ENCODE measurements around the gene BAHCC1. TPM values are rescaled to one million over a fixed set of nuclear protein-coding genes. Genes with fewer than 3 reads are reported as not detected.

BAHCC1 gene
- total RNA-seq, 6 donors from 2014 or later = 8.2 to 81.7 (median 21.0) TPM

- peak in 1 of 2 donors; percentile 18 for ATAC-seq (ENCODE audit: low FRiP score in 2 of 2)
- no peak overlapping the region for H3K27ac ChIP-seq
These were observed 17.3 kb downstream of the BAHCC1 start for GRCh38 chr17:81412490-81413093.

DNA sequence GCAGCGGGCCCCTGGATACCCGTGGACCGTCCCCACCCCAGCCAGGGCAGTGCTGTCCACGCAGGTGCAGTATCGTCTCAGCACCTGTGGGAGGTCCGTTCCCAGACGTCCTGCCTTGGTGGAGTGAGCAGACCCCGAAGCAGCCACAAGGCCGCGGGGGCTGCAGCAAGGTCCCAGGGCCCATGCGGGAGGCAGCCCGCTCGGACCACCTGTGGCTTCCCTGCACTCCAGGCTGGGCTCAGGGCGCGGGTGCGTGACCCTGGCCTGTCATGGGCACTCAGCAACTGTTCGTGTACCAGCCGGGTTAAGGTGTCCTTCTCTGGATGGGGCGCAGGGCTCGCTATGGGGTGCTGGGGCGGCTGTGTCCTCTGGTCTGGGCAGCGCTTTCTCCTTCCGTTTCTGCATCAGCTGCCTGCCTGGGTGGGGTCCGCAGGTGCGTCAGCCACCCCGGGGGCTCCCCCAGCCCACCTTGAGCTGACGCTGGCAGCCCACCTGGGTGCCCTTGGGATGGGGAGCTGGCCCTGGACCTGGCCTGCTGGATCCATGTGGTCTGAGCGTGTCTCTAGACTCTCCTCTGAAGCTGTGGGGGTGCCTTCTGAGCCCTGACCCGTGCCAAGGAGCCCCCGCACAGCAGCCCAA is 18.4 kb downstream of the BAHCC1 start:
- Histone ChIP-seq H3K27ac (no peak overlapping the region), H3K27me3 (no peaks in the 10 kb centered on the region), H3K4me1 (peaks cover 16 to 38% (median 21%) of the 10 kb centered on the region in 4 donors), H3K36me3 (no peaks in the 10 kb centered on the region), H3K4me3 (no peak overlapping the region), H3K9me3 (no peaks in the 10 kb centered on the region)
- DNase-seq = peak in 1 of 2 donors; percentile 82
- no peak for ATAC-seq (ENCODE audit: low FRiP score in 2 of 2)
- 91% methylated on average over 21 to 24 of the region's 30 CpGs for WGBS, 2 donors
- TF ChIP-seq EP300 (IDR thresholded peaks at IDR 0.05) (no peak), POLR2A (IDR thresholded peaks at IDR 0.05) (no peak), POLR2AphosphoS5 (IDR thresholded peaks at IDR 0.05) (no peak)
- TF ChIP-seq, protein P1, sequence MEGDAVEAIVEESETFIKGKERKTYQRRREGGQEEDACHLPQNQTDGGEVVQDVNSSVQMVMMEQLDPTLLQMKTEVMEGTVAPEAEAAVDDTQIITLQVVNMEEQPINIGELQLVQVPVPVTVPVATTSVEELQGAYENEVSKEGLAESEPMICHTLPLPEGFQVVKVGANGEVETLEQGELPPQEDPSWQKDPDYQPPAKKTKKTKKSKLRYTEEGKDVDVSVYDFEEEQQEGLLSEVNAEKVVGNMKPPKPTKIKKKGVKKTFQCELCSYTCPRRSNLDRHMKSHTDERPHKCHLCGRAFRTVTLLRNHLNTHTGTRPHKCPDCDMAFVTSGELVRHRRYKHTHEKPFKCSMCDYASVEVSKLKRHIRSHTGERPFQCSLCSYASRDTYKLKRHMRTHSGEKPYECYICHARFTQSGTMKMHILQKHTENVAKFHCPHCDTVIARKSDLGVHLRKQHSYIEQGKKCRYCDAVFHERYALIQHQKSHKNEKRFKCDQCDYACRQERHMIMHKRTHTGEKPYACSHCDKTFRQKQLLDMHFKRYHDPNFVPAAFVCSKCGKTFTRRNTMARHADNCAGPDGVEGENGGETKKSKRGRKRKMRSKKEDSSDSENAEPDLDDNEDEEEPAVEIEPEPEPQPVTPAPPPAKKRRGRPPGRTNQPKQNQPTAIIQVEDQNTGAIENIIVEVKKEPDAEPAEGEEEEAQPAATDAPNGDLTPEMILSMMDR (IDR thresholded peaks at IDR 0.05) = no peak

More at GRCh38 chr17:81412490-81413093, 17.3 kb downstream of the BAHCC1 start:
- H3K4me3 ChIP-seq = no peak overlapping the region
- H3K9me3 ChIP-seq = no peaks in the 10 kb centered on the region
- peaks cover 10 to 30% (median 19%) of the 10 kb centered on the region in 4 donors for H3K4me1 ChIP-seq
- no peaks in the 10 kb centered on the region for H3K27me3 ChIP-seq
- WGBS, 2 donors = 38 to 43% methylated on average over 29 of the region's 29 CpGs
- TF ChIP-seq POLR2A (IDR thresholded peaks at IDR 0.05) = no peak
- peak in 1 of 2 donors; percentile 30 for TF ChIP-seq POLR2AphosphoS5 (IDR thresholded peaks at IDR 0.05)
- no peak for TF ChIP-seq EP300 (IDR thresholded peaks at IDR 0.05)
- peak in 1 of 2 donors; percentile 81 for DNase-seq
- H3K36me3 ChIP-seq = no peaks in the 10 kb centered on the region

- Histone ChIP-seq H3K4me1 (peaks cover 23 to 43% (median 29%) of the 10 kb centered on the region in 4 donors), H3K4me3 (no peak overlapping the region), H3K27ac (no peak overlapping the region), H3K27me3 (no peaks in the 10 kb centered on the region), H3K9me3 (no peaks in the 10 kb centered on the region), H3K36me3 (no peaks in the 10 kb centered on the region)
- ATAC-seq (ENCODE audit: low FRiP score in 2 of 2) (no peak), DNase-seq (peak in 1 of 2 donors; percentile 77)
- no peak for TF ChIP-seq POLR2A (IDR thresholded peaks at IDR 0.05)
- TF ChIP-seq, protein P1 (IDR thresholded peaks at IDR 0.05) = no peak
- TF ChIP-seq POLR2AphosphoS5 (IDR thresholded peaks at IDR 0.05) = no peak
- 87 to 93% methylated on average over 32 to 40 of the region's 41 CpGs for WGBS, 2 donors
These were observed 19.7 kb downstream of the BAHCC1 start for GRCh38 chr17:81414756-81415516.

- no peak for TF ChIP-seq POLR2A (IDR thresholded peaks at IDR 0.05)
- no peak for TF ChIP-seq EP300 (IDR thresholded peaks at IDR 0.05)
- no peak for TF ChIP-seq POLR2AphosphoS5 (IDR thresholded peaks at IDR 0.05)
- TF ChIP-seq, protein P1 (IDR thresholded peaks at IDR 0.05) = no peak
- H3K4me1 ChIP-seq = peaks cover 31 to 51% (median 36%) of the 10 kb centered on the region in 4 donors
- no peaks in the 10 kb centered on the region for H3K36me3 ChIP-seq
- WGBS, 2 donors = 95 to 100% methylated on average over 3 to 15 of the region's 15 CpGs
- H3K27ac ChIP-seq = no peak overlapping the region
- H3K9me3 ChIP-seq = no peaks in the 10 kb centered on the region
- no peaks in the 10 kb centered on the region for H3K27me3 ChIP-seq
- ATAC-seq (ENCODE audit: low FRiP score in 2 of 2) (no peak), DNase-seq (peak in 1 of 2 donors; percentile 59)
- H3K4me3 ChIP-seq = no peak overlapping the region
These were observed 20.4 kb downstream of the BAHCC1 start for GRCh38 chr17:81415681-81416080.

DNA sequence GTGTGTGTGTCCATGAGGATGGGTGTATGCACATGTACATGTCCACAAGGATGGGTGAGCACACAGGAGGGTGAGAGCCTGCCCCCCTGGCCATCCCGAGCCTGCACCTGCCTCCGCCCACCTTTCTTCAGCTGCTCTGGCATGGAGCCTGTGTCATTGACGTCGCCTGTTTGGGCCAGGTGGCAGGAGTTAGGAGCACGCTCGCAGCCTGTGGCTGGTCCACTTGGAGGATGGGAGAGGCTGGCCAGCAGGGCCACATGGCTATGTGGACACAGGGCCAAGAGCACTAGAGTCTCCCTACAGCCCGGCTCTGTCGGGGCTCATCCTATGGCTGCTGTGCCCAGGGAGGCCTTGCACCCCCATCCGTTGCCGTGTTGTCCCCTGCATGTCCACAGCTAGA is 21.4 kb downstream of the BAHCC1 start:
- peak overlapping the region in 2 of 4 donors; percentile 86 to 96 for H3K27ac ChIP-seq

More for the DNA sequence above, 21.4 kb downstream of the BAHCC1 start:
- DNase-seq (peak in 1 of 2 donors; percentile 49), ATAC-seq (ENCODE audit: low FRiP score in 2 of 2) (no peak)
- Histone ChIP-seq H3K36me3 (no peaks in the 10 kb centered on the region), H3K4me3 (no peak overlapping the region), H3K27me3 (no peaks in the 10 kb centered on the region), H3K9me3 (no peaks in the 10 kb centered on the region), H3K4me1 (peaks cover 40 to 54% (median 45%) of the 10 kb centered on the region in 4 donors)
- TF ChIP-seq EP300 (IDR thresholded peaks at IDR 0.05) (no peak), POLR2AphosphoS5 (IDR thresholded peaks at IDR 0.05) (no peak), POLR2A (IDR thresholded peaks at IDR 0.05) (no peak)
- TF ChIP-seq, protein P1 (IDR thresholded peaks at IDR 0.05) = no peak
- 72 to 83% methylated on average over 6 to 10 of the region's 10 CpGs for WGBS, 2 donors
